VCaP (cell line): ENCODE results near the gene PTPRS.

Experiments
- H3K27ac ChIP-seq: fragments of 450-650 bp; 2 replicates; pipeline ENCODE4 v1.5.1; 2017
- TF ChIP-seq, protein P1 (sequence below): fragments of 450-650 bp; conservative IDR thresholded peaks from 2 replicates; pipeline ENCODE4 v1.5.1; 2017; ENCODE audit warnings: mild to moderate bottlenecking, moderate library complexity

PTPRS gene

DNA sequence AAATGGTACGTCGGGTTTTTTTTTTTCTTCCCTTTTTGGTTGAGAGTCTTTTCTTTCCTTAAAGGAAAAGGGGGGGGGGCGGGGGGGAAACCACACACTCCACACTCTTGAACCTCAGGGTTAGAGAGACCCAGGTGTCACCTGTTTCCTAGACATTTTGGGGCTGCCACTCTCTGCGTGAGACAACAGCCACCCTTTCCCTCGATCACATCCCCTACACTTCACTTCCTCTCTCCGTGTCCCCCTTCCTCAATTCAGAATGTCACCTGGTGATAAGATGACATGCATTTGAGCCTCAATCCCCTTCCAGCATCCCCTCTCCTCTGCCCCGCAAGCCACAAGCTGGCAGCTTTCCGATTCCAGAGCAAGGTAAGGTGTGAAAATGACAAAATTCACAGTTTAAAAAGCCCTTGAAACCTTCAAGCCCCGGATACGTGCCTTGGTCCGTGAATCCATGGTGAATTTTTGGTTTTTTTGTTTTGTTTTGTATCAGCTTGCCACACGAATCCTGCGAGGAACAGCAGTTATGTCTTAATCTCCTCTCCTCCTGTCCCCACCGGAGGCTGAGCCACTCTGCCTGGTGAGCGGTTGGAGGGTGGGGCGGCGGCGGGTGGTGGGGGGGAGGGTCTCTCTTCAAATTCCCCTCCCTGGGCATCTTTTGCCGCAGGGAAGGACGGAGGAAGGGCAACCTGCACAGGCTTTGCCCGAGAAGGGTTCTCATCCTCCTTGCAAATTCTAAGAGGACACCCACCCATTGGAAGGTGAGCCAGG, 4.2 kb downstream of the PTPRS start:
- TF ChIP-seq, protein P1, sequence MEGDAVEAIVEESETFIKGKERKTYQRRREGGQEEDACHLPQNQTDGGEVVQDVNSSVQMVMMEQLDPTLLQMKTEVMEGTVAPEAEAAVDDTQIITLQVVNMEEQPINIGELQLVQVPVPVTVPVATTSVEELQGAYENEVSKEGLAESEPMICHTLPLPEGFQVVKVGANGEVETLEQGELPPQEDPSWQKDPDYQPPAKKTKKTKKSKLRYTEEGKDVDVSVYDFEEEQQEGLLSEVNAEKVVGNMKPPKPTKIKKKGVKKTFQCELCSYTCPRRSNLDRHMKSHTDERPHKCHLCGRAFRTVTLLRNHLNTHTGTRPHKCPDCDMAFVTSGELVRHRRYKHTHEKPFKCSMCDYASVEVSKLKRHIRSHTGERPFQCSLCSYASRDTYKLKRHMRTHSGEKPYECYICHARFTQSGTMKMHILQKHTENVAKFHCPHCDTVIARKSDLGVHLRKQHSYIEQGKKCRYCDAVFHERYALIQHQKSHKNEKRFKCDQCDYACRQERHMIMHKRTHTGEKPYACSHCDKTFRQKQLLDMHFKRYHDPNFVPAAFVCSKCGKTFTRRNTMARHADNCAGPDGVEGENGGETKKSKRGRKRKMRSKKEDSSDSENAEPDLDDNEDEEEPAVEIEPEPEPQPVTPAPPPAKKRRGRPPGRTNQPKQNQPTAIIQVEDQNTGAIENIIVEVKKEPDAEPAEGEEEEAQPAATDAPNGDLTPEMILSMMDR = no peak
- H3K27ac ChIP-seq = no peak overlapping the region

DNA sequence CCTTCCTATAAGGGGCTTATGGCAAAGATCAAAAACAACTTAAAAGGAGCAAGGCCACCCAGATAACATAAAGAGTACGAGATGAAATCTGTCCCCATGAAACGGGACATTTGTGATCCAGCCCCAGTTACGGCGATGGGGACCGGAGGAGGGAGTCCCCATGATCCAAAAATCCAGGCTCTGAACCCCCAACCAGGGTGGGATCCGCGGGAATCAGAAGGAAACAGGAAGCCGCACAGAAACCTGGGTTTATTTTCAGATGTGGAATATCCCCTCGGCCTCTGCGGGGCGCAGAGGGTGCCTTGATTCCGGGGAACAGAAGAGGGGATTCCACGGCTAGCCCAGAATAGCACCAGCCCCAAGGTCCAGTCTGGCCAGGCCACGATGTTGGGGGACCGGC, 5.0 kb downstream of the PTPRS start:
- no peak overlapping the region for H3K27ac ChIP-seq
- TF ChIP-seq, protein P1 = no peak

DNA sequence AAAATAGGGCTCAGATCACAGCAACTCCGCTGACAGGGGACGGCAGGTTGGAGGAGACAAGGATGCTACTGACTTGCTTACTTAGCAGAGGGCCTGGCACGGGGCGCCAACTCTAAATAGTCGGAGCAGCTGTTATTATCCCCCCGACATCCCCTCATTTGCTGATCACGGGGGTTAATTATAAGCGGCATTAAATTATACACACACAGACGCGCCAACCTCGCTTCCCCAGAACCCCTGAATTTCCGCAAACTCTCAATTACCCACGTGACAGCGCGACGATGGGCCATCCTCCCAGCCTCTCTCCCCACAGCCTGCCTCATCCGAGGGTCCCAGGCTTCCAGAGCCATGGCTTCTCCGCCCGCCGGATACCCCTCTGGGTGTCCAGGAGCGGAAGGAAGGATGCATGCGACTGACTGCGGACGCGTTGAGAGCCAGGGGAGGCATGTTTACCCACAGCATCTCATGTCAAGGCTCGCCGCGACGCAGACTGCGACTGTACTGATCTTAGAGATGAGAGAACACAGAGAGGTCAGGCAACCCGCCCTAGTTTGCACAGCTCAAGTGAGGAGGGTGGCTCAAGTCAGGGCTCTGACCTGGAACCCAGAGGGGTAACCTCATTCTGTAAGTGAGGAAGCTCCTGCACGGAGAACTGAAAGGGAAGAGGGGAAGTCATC, 5.7 kb downstream of the PTPRS start:
- H3K27ac ChIP-seq = no peak overlapping the region
- TF ChIP-seq, protein P1 = no peak

DNA sequence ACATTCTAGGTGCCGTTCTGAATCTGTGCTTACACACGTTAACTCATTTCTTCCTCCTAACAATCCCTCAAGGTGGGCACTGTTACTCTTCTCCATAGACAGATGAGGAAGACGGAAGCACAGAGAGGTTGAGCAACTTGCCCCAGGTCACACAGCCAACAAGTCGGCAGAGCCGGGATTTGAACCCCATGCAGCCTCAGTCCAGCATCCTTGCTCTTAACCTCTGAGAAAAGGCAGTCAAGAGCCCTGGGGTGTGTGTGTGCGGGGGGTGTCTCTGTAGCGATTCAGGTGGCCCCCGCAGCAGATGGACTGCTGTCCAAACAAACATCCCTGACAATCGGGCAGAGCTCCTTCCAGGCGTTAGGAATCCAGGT, 6.3 kb downstream of the PTPRS start:
- TF ChIP-seq, protein P1 = no peak
- H3K27ac ChIP-seq = no peak overlapping the region

DNA sequence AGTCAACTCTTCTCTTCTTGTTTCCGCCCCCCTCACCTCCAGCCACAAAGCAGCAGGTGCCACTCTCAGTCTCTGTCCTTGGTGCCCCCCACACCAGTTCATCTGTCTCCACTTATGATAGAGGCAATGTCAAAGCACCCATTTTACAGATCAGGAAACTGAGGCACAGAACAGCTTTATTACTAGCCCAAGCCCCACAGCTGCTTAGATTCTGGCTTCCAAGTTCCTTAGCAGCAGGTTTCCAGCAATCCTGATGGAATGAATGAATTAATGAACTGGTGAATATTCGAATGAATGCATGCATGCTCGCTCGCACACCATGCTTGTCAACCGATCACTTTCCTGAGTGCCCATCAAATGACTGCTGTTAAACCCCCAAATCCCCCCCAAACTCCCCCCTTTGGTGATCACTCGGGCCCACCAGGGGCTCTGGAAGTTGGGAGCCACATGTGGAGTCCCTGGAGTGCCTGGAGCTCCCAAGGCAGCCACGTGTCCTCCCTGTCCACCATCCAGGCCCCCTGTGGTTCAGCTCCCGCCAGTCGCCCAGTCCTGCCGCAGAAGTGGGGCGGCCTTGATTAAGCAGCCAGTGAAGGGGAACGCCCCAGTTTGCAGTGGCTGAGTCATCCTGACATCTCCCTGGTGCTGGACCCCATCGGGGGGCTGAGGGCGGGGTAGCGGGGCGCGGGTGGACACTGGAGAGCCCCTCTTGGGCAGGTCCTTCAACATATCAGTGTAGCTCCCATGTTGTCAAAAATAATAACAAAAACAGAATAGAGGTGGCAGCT, 6.8 kb downstream of the PTPRS start:
- TF ChIP-seq, protein P1 = no peak
- H3K27ac ChIP-seq = no peak overlapping the region

DNA sequence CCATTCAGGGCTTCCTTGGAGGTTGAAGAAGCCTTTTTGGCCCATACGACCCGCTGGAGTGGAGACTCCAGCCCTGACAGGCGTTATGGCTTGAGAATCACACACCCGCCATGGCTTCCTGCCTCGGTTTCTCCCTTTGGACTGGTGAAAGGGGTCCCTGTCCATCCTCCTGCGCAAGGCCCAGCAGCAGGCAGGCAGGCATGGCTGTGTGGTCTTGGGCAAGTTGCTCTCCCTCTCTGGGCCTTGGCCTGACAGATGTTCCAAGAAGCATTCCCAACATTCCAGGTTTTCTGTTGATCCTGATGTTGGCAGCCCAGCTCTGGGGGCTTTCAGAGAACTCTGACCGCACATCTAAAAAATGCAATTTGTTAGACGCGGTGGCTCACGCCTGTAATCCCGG, 8.1 kb downstream of the PTPRS start:
- no peak overlapping the region for H3K27ac ChIP-seq
- TF ChIP-seq, protein P1 = no peak

DNA sequence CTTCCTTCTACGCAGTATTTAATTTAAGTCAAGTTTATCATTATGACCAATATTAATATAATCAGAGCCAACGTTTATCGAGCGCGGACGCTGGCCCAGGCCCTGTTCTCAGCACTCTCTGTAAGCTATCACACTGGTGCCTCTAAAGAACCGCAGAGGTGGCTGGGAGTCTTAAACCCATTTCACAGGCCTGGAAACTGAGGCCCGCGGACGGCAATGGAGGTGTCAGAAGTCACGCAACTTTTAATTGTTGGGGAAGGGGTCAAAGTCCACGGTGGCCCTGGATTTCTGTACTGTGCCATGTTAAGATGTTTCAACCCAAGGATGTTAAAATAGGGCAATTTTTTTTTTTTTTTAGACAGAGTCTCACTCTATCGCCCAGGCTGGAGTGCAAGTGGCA, 8.8 kb downstream of the PTPRS start:
- H3K27ac ChIP-seq = no peak overlapping the region
- TF ChIP-seq, protein P1 = no peak
